CD4-positive, CD25-positive, alpha-beta regulatory T cell (primary cell): Measurements from ENCODE around the gene CRISPLD2. TPM values are rescaled to one million over a fixed set of nuclear protein-coding genes. Genes with fewer than 3 reads are reported as not detected.

Source experiments
- ATAC-seq, 2 donors: fragments of 150-1000 bp; cut with Tn5 transposase; one replicate each; pipeline ENCODE4 v1.10.0; 2021; ENCODE audit warnings: low read depth in 2 of 2, moderate number of reproducible peaks in 2 of 2, moderate library complexity in 1 of 2
- DNase-seq, 3 donors: peaks; one replicate each; pipeline versions ENCODE4 v3.0.0 to v3.0.0-alpha.2; 2012 to 2022; ENCODE audit warnings: mixed read lengths in 1 of 3
- H3K27ac ChIP-seq: one replicate; pipeline ENCODE4 v1.7.0; 2013; ENCODE audit warnings: mild to moderate bottlenecking, low read length; ENCODE audit not compliant: insufficient read depth, poor library complexity, severe bottlenecking
- H3K27me3 ChIP-seq: one replicate; pipeline ENCODE4 v1.7.0; 2013; ENCODE audit warnings: low read length; ENCODE audit not compliant: control insufficient read depth, insufficient read depth
- H3K36me3 ChIP-seq: one replicate; pipeline ENCODE4 v1.7.0; 2013; ENCODE audit warnings: mild to moderate bottlenecking, low read length, moderate library complexity; ENCODE audit not compliant: control insufficient read depth, insufficient read depth
- H3K4me1 ChIP-seq: 2 replicates; pipeline ENCODE4 v1.7.0; 2013; ENCODE audit warnings: mild to moderate bottlenecking, low read length; ENCODE audit not compliant: insufficient read depth, control insufficient read depth, poor library complexity, severe bottlenecking
- H3K4me3 ChIP-seq: one replicate; pipeline ENCODE4 v1.7.0; 2013; ENCODE audit warnings: low read depth, mild to moderate bottlenecking, low read length, moderate library complexity
- H3K9me3 ChIP-seq, 2 experiments: 1 replicate in 1 of 2; 2 replicates in 1 of 2; pipeline ENCODE4 v1.7.0; 2013; ENCODE audit warnings: low read length in 2 of 2, mild to moderate bottlenecking in 1 of 2, moderate library complexity in 1 of 2; ENCODE audit not compliant: control insufficient read depth in 2 of 2
- H3K27ac Mint-ChIP-seq, 3 donors: one replicate each; pipeline ENCODE4 v1.8.0; 2020 to 2022; ENCODE audit warnings: mild to moderate bottlenecking in 3 of 3, mixed read lengths in 3 of 3, moderate library complexity in 2 of 3
- H3K27me3 Mint-ChIP-seq: one replicate; pipeline ENCODE4 v1.8.0; 2022; ENCODE audit warnings: mild to moderate bottlenecking, mixed read lengths
- H3K36me3 Mint-ChIP-seq: one replicate; pipeline ENCODE4 v1.8.0; 2020; ENCODE audit warnings: mixed read lengths
- H3K4me1 Mint-ChIP-seq, 4 donors: one replicate each; pipeline ENCODE4 v1.8.0; 2020 to 2022; ENCODE audit warnings: mixed read lengths in 4 of 4, mild to moderate bottlenecking in 1 of 4
- H3K4me3 Mint-ChIP-seq, 4 donors: one replicate each; pipeline ENCODE4 v1.8.0; 2020 to 2022; ENCODE audit warnings: mild to moderate bottlenecking in 4 of 4, mixed read lengths in 4 of 4, moderate library complexity in 3 of 4
- H3K9me3 Mint-ChIP-seq, 7 donors: one replicate each; pipeline ENCODE4 v1.8.0; 2020 to 2022; ENCODE audit warnings: mixed read lengths in 7 of 7, mild to moderate bottlenecking in 3 of 7, moderate library complexity in 2 of 7
- polyA plus RNA-seq, 4 donors: library from polyadenylated mRNA; unstranded; fragments of 300-500 nt; fragmentation: Illumina TruSeq; gene quantifications; one replicate each; pipeline ENCODE4 v1.2.3, GENCODE V29; 2021
- total RNA-seq: library from RNA; stranded (reverse); gene quantifications from one replicate; pipeline ENCODE4 v1.2.3, GENCODE V29; 2022

The CRISPLD2 gene
- total and polyA plus RNA-seq, 5 donors from 2014 or later: 0.16 to 0.54 (median 0.30) TPM; not detected in 2

DNA sequence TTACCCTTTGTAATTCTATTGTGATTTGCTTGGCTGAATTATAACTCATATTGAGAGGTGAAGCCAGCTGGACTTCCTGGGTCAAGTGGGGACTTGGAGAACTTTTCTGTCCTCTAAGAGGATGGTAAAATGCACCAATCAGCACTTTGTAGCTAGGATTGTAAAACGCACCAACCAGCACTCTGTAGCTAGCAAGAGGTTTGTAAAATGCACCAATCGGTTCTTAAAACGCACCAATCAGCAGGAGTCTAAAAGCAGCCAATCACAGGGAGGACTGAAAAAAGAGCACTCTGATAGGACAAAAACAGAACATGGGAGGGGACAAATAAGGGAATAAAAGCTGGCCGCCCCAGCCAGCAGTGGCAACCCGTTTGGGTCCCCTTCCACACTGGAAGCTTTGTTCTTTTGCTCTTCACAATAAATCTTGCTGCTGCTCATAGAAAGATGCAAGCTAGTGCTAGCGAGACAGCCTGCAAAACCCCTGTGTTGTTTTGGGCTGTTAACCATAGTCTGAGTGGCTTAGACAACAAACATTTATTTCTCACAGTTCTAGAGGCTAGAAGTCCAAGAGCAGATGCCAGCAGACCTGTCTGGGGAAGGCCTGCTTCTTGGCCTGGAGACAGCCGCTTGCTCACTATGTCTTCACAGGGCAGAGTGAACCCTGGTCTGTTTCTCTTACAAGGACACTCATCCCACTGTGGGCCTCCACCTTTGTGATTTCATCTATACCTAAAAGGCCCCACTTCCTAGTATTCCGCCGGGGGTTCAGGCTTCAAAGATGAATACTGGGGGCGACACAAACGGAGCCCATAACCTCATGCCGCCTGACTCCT lies 39.0 kb upstream of the CRISPLD2 start:
- Mint-ChIP-seq H3K4me3 (no peak overlapping the region), H3K27me3 (no peaks in the 10 kb centered on the region), H3K9me3 (no peaks in the 10 kb centered on the region), H3K4me1 (peaks cover 0 to 7% (median 3%) of the 10 kb centered on the region in 4 donors), H3K36me3 (peaks cover 32% of the 10 kb centered on the region), H3K27ac (peak overlapping the region in 2 of 3 donors; percentile 63 to 79)
- Histone ChIP-seq H3K36me3 (peaks cover 37% of the 10 kb centered on the region), H3K27me3 (no peaks in the 10 kb centered on the region), H3K27ac (no peak overlapping the region), H3K4me3 (no peak overlapping the region), H3K9me3 (no peaks in the 10 kb centered on the region), H3K4me1 (no peaks in the 10 kb centered on the region)
- no peak for ATAC-seq
- DNase-seq: no peak

DNA sequence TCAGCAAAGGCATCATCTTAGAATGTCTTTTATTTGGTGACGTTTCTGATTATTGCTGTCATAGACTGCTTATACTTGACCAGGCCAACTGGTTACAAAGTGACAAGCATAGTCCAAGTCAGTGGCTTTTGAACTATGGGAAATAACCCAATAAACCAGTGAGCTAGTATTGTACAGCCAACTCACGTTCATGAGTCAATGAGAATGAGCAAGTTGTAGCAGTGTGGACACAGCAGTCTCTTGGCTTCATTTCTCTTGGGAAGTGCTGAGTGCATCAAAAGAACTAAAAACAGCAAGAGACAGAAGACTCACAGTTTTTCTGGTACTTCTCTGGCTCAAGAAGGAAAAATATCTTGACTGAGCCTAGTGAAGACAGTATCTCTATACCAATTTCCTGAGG lies 36.9 kb upstream of the CRISPLD2 start:
- Mint-ChIP-seq H3K27ac (no peak overlapping the region), H3K27me3 (no peaks in the 10 kb centered on the region), H3K4me3 (no peak overlapping the region), H3K4me1 (peaks cover 0 to 7% (median 5%) of the 10 kb centered on the region in 4 donors), H3K36me3 (peaks cover 26% of the 10 kb centered on the region), H3K9me3 (no peaks in the 10 kb centered on the region)
- Histone ChIP-seq H3K4me3 (no peak overlapping the region), H3K36me3 (peaks cover 18% of the 10 kb centered on the region), H3K4me1 (no peaks in the 10 kb centered on the region), H3K27ac (no peak overlapping the region), H3K27me3 (no peaks in the 10 kb centered on the region), H3K9me3 (no peaks in the 10 kb centered on the region)
- ATAC-seq: no peak
- no peak for DNase-seq

DNA sequence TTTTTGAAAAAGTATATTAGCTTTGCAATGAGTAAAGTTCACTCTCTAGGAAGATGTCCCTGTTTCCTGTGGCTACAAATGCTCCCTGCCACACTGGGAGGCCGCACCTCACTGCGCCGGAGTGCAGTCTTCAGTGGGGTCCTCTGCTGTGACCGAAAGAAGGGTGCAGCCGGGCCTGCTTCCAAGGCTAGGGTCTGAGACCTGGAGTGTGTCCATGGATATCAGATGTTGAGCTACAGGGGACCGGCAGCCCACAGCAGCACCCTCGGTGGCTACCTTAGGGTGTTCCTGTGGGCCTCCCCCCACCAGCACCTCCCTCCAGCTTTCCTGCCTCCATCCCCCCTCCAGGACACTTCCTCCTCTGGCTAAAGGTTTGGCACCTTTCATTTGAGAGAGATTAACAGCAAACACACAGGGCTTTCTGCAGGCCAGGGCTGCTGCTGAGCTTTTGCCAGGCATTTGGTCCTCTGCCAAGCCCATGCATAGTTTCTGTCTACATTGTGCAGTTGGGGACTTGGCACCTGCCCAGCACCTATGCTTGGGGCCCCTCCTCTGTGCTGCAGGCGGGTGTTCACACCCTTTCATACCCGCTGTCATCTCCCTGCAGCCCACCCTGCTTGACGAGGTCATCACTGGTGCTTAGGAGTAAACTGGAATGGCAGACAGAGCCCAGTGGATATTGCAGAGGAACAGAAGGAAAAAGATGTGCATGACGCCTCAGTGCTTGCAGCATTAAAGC lies 33.8 kb upstream of the CRISPLD2 start:
- DNase-seq: no peak
- Histone ChIP-seq H3K36me3 (no peaks in the 10 kb centered on the region), H3K9me3 (no peaks in the 10 kb centered on the region), H3K27ac (no peak overlapping the region), H3K4me1 (no peaks in the 10 kb centered on the region), H3K27me3 (no peaks in the 10 kb centered on the region), H3K4me3 (no peak overlapping the region)
- Mint-ChIP-seq H3K4me1 (peaks cover 0 to 7% (median 2%) of the 10 kb centered on the region in 4 donors), H3K4me3 (no peak overlapping the region), H3K27ac (no peak overlapping the region), H3K9me3 (no peaks in the 10 kb centered on the region), H3K27me3 (no peaks in the 10 kb centered on the region), H3K36me3 (peaks cover 4% of the 10 kb centered on the region)
- no peak for ATAC-seq

DNA sequence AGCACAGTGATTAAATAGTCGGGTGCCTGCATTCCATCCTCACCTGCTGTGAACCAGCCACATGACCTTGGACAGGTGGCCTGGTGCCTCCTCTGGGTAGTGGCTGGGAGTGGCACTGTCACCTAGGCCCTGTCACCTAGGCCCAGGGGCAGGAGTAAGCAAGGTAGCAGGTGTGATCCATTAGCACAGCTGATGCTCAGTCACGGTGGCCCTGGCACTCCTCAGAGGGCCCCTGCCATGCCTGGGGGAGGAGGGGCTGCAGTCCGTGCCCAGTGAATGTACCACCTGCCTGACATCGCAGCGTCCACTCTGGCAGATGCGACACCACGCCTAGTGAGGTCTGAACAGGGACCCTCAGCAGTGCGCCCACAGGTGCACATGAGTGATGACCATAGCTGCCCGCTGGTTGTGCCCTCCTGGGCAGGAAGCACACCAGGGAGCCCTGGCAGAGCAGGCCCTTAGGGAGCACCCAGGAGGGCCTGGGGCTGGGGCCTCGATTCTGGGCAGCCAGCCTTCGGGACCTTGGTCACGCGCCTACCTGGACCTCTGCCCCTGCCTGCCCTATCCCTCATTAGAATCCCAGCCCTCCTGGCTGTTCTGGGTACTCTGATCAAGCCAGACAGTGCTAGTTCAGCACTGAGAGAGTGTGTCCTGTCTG lies 33.1 kb upstream of the CRISPLD2 start:
- Mint-ChIP-seq H3K27ac (no peak overlapping the region), H3K9me3 (no peaks in the 10 kb centered on the region), H3K4me1 (peaks cover 0 to 7% (median 2%) of the 10 kb centered on the region in 4 donors), H3K4me3 (no peak overlapping the region), H3K27me3 (no peaks in the 10 kb centered on the region), H3K36me3 (peaks cover 4% of the 10 kb centered on the region)
- no peak for DNase-seq
- Histone ChIP-seq H3K27ac (no peak overlapping the region), H3K4me1 (no peaks in the 10 kb centered on the region), H3K36me3 (no peaks in the 10 kb centered on the region), H3K4me3 (no peak overlapping the region), H3K27me3 (no peaks in the 10 kb centered on the region), H3K9me3 (no peaks in the 10 kb centered on the region)
- ATAC-seq: no peak

DNA sequence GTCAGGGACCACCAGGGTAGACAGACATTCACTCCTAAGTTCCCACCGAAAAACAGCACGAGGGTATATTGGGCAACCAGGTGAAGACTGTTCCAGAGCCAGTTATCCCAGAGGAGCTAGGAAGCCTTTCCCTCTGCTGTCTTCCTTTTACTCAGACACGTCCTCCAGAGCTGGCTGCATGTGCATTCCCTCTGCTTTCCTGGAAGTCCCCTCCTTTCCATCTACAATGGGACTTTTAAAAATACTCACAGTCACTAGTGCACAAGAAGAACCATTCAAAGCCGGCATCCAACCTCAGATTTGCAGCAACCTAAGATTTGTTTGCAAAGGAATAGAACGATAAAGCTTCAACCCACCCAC lies 32.5 kb upstream of the CRISPLD2 start:
- Mint-ChIP-seq H3K27ac (no peak overlapping the region), H3K4me3 (no peak overlapping the region), H3K9me3 (no peaks in the 10 kb centered on the region), H3K4me1 (peaks cover 0 to 5% (median 2%) of the 10 kb centered on the region in 4 donors), H3K27me3 (no peaks in the 10 kb centered on the region), H3K36me3 (no peaks in the 10 kb centered on the region)
- H3K27ac ChIP-seq: no peak overlapping the region
- H3K4me1 ChIP-seq: no peaks in the 10 kb centered on the region
- H3K27me3 ChIP-seq: no peaks in the 10 kb centered on the region
- ATAC-seq (no peak), DNase-seq (no peak)
- no peak overlapping the region for H3K4me3 ChIP-seq
- no peaks in the 10 kb centered on the region for H3K9me3 ChIP-seq
- H3K36me3 ChIP-seq: no peaks in the 10 kb centered on the region

- DNase-seq: no peak
- Mint-ChIP-seq H3K27me3 (no peaks in the 10 kb centered on the region), H3K36me3 (no peaks in the 10 kb centered on the region), H3K9me3 (no peaks in the 10 kb centered on the region), H3K27ac (no peak overlapping the region), H3K4me3 (no peak overlapping the region), H3K4me1 (peaks cover 0 to 8% (median under 1%) of the 10 kb centered on the region in 4 donors)
- Histone ChIP-seq H3K4me1 (no peaks in the 10 kb centered on the region), H3K9me3 (no peaks in the 10 kb centered on the region), H3K36me3 (no peaks in the 10 kb centered on the region), H3K4me3 (no peak overlapping the region), H3K27me3 (no peaks in the 10 kb centered on the region), H3K27ac (no peak overlapping the region)
- no peak for ATAC-seq
Observed at GRCh38 chr16:84788920-84789391, 30.8 kb upstream of the CRISPLD2 start.

DNA sequence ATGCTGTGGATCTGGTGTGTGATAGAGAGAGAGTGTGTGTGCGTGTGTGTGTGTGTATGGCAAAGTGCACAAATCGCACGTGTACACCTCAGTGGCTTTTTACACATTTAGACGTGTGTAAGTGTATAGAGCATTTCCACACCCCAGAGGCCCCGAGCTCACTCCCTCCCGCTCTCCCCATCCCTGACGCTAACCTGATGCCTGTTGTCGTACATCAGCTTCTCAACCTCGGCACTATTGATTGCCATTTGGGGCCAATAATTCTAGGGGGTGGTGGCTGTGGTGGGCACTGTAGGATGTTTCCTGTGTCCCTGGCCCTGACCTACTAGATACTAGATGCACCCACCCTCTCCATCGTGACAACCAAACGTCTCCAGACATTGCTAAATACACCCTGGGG lies 30.4 kb upstream of the CRISPLD2 start:
- Histone ChIP-seq H3K4me3 (no peak overlapping the region), H3K36me3 (no peaks in the 10 kb centered on the region), H3K4me1 (no peaks in the 10 kb centered on the region), H3K27ac (no peak overlapping the region), H3K9me3 (no peaks in the 10 kb centered on the region), H3K27me3 (no peaks in the 10 kb centered on the region)
- H3K36me3 Mint-ChIP-seq: no peaks in the 10 kb centered on the region
- DNase-seq (no peak), ATAC-seq (no peak)
- no peak overlapping the region for H3K27ac Mint-ChIP-seq
- H3K4me3 Mint-ChIP-seq: no peak overlapping the region
- H3K4me1 Mint-ChIP-seq: peaks cover 0 to 8% (median 0%) of the 10 kb centered on the region in 4 donors
- no peaks in the 10 kb centered on the region for H3K9me3 Mint-ChIP-seq
- no peaks in the 10 kb centered on the region for H3K27me3 Mint-ChIP-seq
